TTC549 (cell line): ENCODE measurements around the gene UNC45A.

ENCODE experiments used
- FAIRE-seq: peaks from 2 replicates; lab custom pipeline; 2012; peaks lifted over from hg19 to GRCh38; lab: Jason Lieb, UNC

Gene UNC45A

DNA sequence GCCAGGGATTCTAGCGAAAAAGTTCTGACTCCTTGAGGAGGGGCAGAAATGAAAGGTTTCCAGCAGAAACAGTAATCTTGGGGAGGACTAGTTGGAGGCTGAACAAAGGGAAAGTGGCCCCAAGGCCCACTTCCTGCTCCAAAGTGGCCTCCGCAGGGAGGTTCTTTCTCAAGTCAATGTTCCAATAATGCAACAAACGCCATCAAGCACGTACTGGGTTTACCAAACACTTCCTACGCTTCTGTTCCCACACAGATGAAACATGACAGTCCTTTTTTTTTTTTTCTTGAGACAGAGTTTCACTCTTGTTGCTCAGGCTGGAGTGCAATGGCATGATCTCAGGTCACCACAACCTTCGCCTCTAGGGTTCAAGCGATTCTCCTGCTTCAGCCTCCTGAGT is 10.0 kb downstream of the UNC45A start:
- no peak for FAIRE-seq

GRCh38 chr15:90946538-90946937 is 11.5 kb downstream of the UNC45A start:
- FAIRE-seq = no peak

DNA sequence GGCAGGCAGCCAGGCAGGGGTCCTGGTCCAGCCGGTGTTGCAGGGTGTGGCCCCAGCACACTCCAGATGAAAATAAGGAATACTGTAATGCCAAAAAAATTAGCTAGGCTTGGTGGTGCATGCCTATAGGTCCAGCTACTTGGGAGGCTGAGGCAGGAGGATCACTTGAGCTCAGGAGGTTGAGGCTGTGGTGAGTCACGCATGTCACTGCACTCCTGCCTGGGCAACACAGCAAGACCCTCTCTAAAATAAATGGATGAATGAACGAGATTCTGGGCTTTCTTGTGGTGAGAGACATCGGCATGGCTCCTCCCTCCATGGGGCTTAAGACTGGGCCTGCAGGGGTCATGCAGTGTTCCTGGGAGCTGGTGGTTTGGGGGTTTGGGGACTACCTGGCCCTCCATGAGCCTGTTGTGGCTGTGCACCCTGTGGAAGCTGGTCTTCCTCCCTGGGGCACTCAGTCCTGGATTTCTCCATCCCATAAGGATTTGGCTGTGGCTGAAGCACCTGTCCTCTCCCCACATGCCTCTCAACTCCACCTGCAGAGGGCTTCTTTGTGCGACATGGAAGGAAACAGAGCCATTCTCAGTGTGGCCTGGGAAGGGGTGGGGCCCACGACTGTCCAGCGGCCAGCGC is 12.0 kb downstream of the UNC45A start:
- no peak for FAIRE-seq

DNA sequence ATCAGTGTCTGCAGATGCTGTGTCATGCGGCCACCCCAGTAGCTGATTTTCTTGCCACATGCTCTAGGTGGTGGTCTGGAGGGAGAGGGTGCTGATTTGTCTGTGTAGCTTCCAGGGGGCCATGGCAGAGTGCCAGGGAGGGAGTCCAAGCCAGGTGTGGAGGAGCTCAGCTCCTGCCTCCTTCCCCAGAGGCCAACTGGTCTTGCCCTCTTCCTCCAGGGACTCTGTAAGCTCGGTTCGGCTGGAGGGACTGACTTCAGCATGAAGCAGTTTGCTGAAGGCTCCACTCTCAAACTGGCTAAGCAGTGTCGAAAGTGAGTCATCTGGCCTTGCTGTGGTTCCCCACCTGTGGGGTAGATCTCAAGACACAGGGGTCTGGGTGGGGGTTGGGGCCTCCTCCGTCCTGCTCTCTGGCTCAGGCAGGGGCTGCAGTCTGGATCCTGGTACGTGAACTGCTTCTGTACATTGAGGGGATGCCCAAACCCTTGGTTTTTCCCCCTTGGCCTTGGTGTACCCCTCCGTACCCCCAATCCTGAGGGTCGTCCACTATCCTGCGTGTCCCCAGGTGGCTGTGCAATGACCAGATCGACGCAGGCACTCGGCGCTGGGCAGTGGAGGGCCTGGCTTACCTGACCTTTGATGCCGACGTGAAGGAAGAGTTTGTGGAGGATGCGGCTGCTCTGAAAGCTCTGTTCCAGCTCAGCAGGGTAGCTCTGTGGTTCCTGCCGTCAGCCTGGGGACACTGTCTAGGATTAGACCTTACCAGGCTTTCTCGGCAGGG is 12.7 kb downstream of the UNC45A start:
- FAIRE-seq = no peak

DNA sequence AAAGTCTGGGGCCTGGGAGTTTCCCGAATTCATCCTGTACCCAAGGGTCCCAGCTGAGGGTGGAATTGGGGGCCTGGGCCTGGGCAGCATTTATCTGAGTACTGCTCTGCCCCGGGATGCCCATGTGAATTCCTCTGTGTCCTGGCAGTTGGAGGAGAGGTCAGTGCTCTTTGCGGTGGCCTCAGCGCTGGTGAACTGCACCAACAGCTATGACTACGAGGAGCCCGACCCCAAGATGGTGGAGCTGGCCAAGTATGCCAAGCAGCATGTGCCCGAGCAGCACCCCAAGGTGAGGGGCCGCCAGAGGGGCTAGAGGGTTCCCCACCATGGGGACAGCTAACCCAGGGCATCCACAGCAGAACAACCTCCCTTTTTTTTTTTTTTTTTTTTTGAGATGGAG is 13.4 kb downstream of the UNC45A start:
- FAIRE-seq = no peak

GRCh38 chr15:90949979-90950675 is 15.0 kb downstream of the UNC45A start:
- FAIRE-seq = no peak

DNA sequence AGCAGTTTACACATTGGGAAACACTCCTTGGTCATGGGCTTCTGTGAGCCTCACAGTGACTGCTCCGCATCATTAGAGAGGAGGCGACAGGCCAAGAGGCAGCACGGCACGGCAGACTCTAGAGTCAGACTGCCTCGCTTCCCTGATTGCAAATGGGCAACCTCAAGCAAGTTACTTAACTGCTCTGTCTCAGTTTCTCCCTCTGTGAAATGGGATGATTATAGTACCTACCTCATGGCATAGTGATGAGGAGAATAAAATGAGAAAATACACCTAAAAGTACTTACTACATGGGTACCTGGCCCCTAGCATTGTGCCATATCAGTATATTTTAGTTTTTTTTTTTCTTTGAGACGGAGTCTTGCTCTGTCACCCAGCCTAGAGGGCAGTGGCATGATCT is 15.6 kb downstream of the UNC45A start:
- no peak for FAIRE-seq

- no peak for FAIRE-seq
Observed at GRCh38 chr15:90952901-90953677, 18.0 kb downstream of the UNC45A start.

- no peak for FAIRE-seq
Observed at GRCh38 chr15:90953947-90954711, 19.0 kb downstream of the UNC45A start.

DNA sequence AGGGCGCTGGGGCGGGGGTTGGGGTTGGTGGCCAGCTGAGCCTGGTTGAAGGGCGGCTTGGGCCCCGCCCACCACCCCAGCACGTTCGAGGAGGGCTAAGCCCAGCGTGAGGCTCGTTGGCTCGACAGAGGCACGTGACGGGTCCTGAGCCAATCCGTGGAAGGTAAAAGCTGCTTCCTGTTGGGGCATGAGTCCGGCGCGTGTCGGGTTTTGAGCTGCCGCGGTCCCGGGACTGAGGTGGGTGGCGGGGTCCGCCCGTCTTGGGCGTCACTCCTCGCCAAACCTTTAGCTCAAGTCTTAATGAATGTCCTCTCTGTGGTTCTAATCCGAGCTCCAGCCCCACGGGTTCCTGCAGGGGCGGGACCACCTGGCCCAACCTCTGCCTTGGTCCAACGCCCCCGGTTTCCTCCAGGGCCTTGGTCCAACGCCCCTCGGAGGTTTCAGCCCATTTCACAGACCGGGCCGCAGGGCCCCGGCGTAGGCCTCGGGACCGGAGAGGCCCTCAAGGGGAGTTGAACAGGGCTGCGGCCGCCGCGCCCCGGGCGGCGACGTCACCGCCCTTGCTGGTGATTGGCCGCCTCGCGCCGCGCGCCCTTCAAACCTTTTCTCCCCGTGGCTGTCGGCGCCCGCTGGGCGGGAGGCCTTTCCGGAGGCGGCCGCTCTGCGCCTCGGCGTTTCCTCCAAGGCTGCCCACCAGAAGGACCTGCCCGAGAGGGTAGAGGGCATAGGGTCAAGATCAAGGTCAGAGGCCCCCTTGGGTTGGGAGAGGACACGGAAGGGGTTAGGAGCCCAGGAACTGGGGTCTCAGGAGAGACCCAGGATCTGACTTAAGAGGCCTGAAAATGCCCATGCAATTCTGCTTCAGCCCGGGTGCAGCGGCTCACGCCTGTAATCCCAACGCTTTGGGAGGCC is 19.9 kb downstream of the UNC45A start, which contains the start of gene RCCD1:
RCCD1 (plus strand) TSS at position 173 of the 912 bp plus-strand sequence. CDS start 1,851 bp downstream, outside the sequence.
- no peak for FAIRE-seq

GRCh38 chr15:90955624-90956273 is 20.7 kb downstream of the UNC45A start:
- no peak for FAIRE-seq

- FAIRE-seq = no peak
Observed at GRCh38 chr15:90956274-90957030, 21.4 kb downstream of the UNC45A start.

GRCh38 chr15:90957031-90957790 is 22.1 kb downstream of the UNC45A start:
- FAIRE-seq = no peak

DNA sequence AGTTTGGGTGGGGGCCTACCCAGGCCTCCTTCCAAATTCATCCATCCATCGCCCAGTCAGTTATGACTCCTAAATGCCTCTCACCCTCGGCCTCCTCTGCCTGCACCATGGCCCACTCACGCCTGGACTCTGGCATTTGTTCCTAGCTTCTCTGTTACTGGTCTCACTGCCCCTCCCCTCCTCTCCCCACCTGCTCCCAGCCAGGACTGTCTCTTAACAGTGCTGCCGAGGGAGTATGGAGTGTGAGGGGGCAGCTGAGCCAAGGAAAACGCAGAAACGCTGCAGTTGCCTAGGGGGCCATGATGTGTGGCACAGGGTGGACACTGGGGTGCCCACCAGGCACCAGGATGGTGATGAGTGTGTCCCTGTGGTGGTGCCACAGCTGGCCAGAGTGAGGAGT is 22.7 kb downstream of the UNC45A start:
- FAIRE-seq = no peak

- no peak for FAIRE-seq
Observed at GRCh38 chr15:90959028-90959595, 24.0 kb downstream of the UNC45A start.

DNA sequence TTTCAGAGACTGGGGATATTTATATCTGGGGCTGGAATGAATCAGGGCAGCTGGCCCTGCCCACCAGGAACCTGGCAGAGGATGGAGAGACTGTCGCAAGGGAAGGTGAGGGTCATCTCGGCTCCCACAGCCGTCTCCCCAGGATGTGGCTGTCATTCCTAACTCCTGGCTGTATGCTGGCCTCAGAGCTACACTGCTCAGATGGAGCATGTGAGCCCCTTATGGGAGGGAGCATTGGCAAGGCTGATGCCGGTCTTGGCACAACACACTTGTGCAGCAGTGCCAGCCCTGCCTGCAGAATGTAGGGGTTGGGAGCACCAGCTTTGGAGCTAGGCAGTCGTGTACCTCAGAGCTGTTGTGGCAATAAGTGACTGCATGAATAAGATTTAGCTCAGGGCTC is 24.8 kb downstream of the UNC45A start:
- no peak for FAIRE-seq

DNA sequence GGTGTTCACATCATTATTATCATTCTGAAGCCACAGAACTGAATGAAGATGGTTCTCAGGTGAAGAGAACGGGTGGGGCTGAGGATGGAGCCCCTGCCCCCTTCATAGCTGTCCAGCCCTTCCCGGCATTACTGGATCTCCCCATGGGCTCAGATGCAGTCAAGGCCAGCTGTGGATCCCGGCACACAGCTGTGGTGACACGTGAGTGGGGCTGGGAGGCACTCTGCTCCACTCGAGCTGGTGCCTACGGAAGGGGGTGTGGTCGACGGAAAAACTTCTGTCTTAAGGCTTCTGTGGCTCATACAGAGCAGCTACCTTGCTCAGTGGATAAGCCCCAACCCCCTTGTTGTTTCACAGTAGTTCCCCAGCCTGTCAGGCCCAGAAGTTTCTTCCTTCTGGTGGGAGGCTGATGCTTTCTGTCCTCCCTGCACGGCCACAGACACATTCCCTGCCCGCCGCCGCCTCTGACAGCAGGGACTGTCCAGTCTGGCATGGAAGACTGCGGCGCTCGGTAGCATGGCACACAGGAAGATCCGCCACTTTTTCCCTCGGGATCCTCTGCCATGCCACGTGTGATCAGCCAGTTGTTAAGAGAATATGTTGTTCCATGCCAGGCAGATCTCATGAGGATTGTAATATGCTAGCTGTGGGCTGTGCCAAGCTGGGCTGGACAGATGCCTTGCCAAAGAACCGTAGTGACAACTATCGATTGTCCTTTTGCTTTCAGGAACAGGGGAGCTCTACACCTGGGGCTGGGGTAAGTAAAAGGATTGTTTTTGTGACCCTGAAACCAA is 25.4 kb downstream of the UNC45A start:
- FAIRE-seq = no peak
